Heart right ventricle (tissue), 16 donors: Measurements from ENCODE around the gene SLC2A6. TPM values are rescaled to one million over a fixed set of nuclear protein-coding genes. Genes with fewer than 3 reads are reported as not detected.

ENCODE experiments used
- ATAC-seq, 8 donors: fragments of 200-7000 bp; cut with Tn5 transposase; one replicate each; pipeline ENCODE4 v1.9.1; 2020; ENCODE audit warnings: mild to moderate bottlenecking in 8 of 8, moderate library complexity in 8 of 8, moderate number of reproducible peaks in 1 of 8
- DNase-seq, 2 donors: peaks; one replicate each; pipeline ENCODE4 v3.0.0-alpha.2; 2020
- H3K27ac ChIP-seq, 10 donors: fragments of 200-600 bp; sonication (generic) in 2 of 10; one replicate each; pipeline versions ENCODE4 v1.5.0 to v1.8.0; 2020 to 2022; ENCODE audit warnings: mild to moderate bottlenecking in 3 of 10
- H3K27me3 ChIP-seq, 7 donors: fragments of 200-600 bp; one replicate each; pipeline ENCODE4 v1.8.0; 2021 to 2022; ENCODE audit warnings: mild to moderate bottlenecking in 2 of 7
- H3K36me3 ChIP-seq, 9 donors: fragments of 200-600 bp; sonication (generic) in 1 of 9; one replicate each; pipeline versions ENCODE4 v1.5.0 to v1.8.0; 2020 to 2022; ENCODE audit warnings: mild to moderate bottlenecking in 2 of 9
- H3K4me1 ChIP-seq, 9 donors: fragments of 200-600 bp; sonication (generic) in 1 of 9; one replicate each; pipeline versions ENCODE4 v1.5.0 to v1.8.0; 2020 to 2022; ENCODE audit warnings: mild to moderate bottlenecking in 4 of 9
- H3K4me3 ChIP-seq, 10 donors: fragments of 200-600 bp; sonication (generic) in 2 of 10; one replicate each; pipeline versions ENCODE4 v1.5.0 to v1.8.0; 2020 to 2022; ENCODE audit warnings: mild to moderate bottlenecking in 7 of 10, moderate library complexity in 2 of 10
- H3K9me3 ChIP-seq, 11 donors: fragments of 200-600 bp in 10 of 11; sonication (generic) in 2 of 11; one replicate each; pipeline versions ENCODE4 v1.5.0 to v1.8.0; 2013 to 2022; ENCODE audit warnings: mild to moderate bottlenecking in 2 of 11, control low read depth in 1 of 11, moderate library complexity in 1 of 11
- CTCF ChIP-seq, 9 donors: fragments of 200-600 bp; sonication (generic) in 2 of 9; IDR thresholded peaks; one replicate each; pipeline versions ENCODE4 v1.5.0 to v1.8.0; 2021 to 2022; ENCODE audit warnings: antibody characterized with exemption in 9 of 9, mild to moderate bottlenecking in 5 of 9, moderate library complexity in 1 of 9
- WGBS, 2 donors: extraction: QIAGEN DNeasy Blood & Tissue Kit; methylation state at CpG; one replicate each; pipeline ENCODE4 v1.1.7; 2013; ENCODE audit warnings: inconsistent platforms in 1 of 2; 5-methylcytosine and 5-hydroxymethylcytosine counted together
- intact Hi-C, 10 donors: fragments of 100-400 bp; cut with DNase I; formaldehyde crosslinking; loops; one replicate each; pipeline versions ENCODE4 v1.11.1 to v1.14.2; 2022
- polyA plus RNA-seq, 2 donors: library from polyadenylated mRNA; stranded (reverse); fragments of 200-250 nt; gene quantifications; one replicate each; pipeline ENCODE4 v1.2.3, GENCODE V29; 2013
- total RNA-seq, 10 donors: library from RNA; stranded (reverse); fragmentation: NEBNext Ultra II Directional in 3 of 10; extraction: Animal tissue kit (Norgen Biotek cat#: 25700) in 3 of 10; gene quantifications; one replicate each; pipeline versions ENCODE4 v1.2.1 to v1.2.4, GENCODE V29; 2021 to 2023
- donor health status: Arrhythmogenic right ventricular cardiomyopathy.
- donor health status: ischemic (EF 13 %, LVEDD 7.1; RV severe dilation, severe dysfunction).
- donor health status: healthy with polysubstance abuse.
- donor health status: DM: no; HTN: yes; CAD: no.
- donor health status: DM: no; HTN: no; CAD: no.
- donor health status: ischemic (EF 25% LVEDD 6.9; RV normal size, moderate dysfunction).
- donor health status: ischemic (EF 25% LVEDD 5.7; RV mildly dilated, moderate dysfunction).
- donor health status: healthy.
- donor health status: DM: yes; HTN: yes; CAD: no.
- donor health status: Ischemic cardiomyopathy.
- donor health status: ischemic (EF 35%, LVEDD 5.7; RV mildly dilated, moderate dysfunction).
- donor health status: nonischemic (EF 11% LVEDD 7.7; RV severe dilation, severe dysfunction).
- donor health status: DM: yes; HTN: yes; CAD: no.
- donor health status: PGD.
- donor health status: ischemic (EF 29% LVEDD 5.4; RV normal size, mild dysfunction).
- donor health status: nonischemic (EF 23%, LVEDD 6.1; RV moderate dilation, normal function).

Gene SLC2A6
- total and polyA plus RNA-seq, 12 donors: 1.3 to 7.0 (median 2.5) TPM

- Histone ChIP-seq H3K9me3 (no peaks in the 10 kb centered on the region), H3K27ac (no peak overlapping the region), H3K4me1 (peaks cover 0 to 2% (median 0%) of the 10 kb centered on the region in 9 donors), H3K27me3 (peaks cover 0 to 13% (median 9%) of the 10 kb centered on the region in 7 donors), H3K36me3 (no peaks in the 10 kb centered on the region), H3K4me3 (no peak overlapping the region)
- ATAC-seq (no peak), DNase-seq (no peak)
- TF ChIP-seq CTCF (IDR thresholded peaks at IDR 0.05): no peak
- intact Hi-C loops: no loop called here
- WGBS, 2 donors: 88% methylated on average over 11 of the region's 11 CpGs
Observed at GRCh38 chr9:133433351-133433843, 45.5 kb downstream of the SLC2A6 start.

GRCh38 chr9:133430244-133430643 lies 48.7 kb downstream of the SLC2A6 start:
- H3K27me3 ChIP-seq: peaks cover 5 to 44% (median 38%) of the 10 kb centered on the region in 7 donors
- H3K4me1 ChIP-seq: peaks cover 0 to 5% (median 3%) of the 10 kb centered on the region in 9 donors
- no peaks in the 10 kb centered on the region for H3K9me3 ChIP-seq
- no peak for TF ChIP-seq CTCF (IDR thresholded peaks at IDR 0.05)
- ATAC-seq: no peak
- no peaks in the 10 kb centered on the region for H3K36me3 ChIP-seq
- WGBS, 2 donors: 90 to 100% methylated on average over 1 of the region's 1 CpG
- intact Hi-C loops: no loop called here
- no peak overlapping the region for H3K4me3 ChIP-seq
- no peak for DNase-seq
- H3K27ac ChIP-seq: no peak overlapping the region

GRCh38 chr9:133429641-133430161 lies 49.2 kb downstream of the SLC2A6 start:
- Histone ChIP-seq H3K9me3 (no peaks in the 10 kb centered on the region), H3K4me1 (peaks cover 0 to 5% (median 3%) of the 10 kb centered on the region in 9 donors), H3K27ac (no peak overlapping the region), H3K27me3 (peaks cover 5 to 44% (median 41%) of the 10 kb centered on the region in 7 donors), H3K4me3 (no peak overlapping the region), H3K36me3 (no peaks in the 10 kb centered on the region)
- DNase-seq (peak; percentile 23 to 31), ATAC-seq (peak in 3 of 8 donors; percentile 45 to 60 (median 51))
- WGBS, 2 donors: 21% methylated on average over 49 of the region's 49 CpGs
- intact Hi-C loops: loop anchor here in 1 of 10 donors (5.0 kb wide), 1 partner anchor 1093 kb away; no protein-coding TSS in a partner anchor
- TF ChIP-seq CTCF (IDR thresholded peaks at IDR 0.05): peak in 5 of 9 donors; percentile 17 to 38 (median 32)

- no peak for ATAC-seq
- DNase-seq: no peak
- no peak for TF ChIP-seq CTCF (IDR thresholded peaks at IDR 0.05)
- intact Hi-C loops: loop anchor here in 1 of 10 donors (5.0 kb wide), 1 partner anchor 1093 kb away; no protein-coding TSS in a partner anchor
- H3K4me1 ChIP-seq: peaks cover 0 to 5% (median 3%) of the 10 kb centered on the region in 9 donors
- H3K9me3 ChIP-seq: no peaks in the 10 kb centered on the region
- H3K27me3 ChIP-seq: peaks cover 5 to 49% (median 41%) of the 10 kb centered on the region in 7 donors
- WGBS, 2 donors: 4 to 7% methylated on average over 14 to 18 of the region's 18 CpGs
- no peak overlapping the region for H3K4me3 ChIP-seq
- H3K27ac ChIP-seq: no peak overlapping the region
- H3K36me3 ChIP-seq: no peaks in the 10 kb centered on the region
Observed at GRCh38 chr9:133429214-133429613, 49.7 kb downstream of the SLC2A6 start.
